Omental fat pad (tissue), 4 donors: ENCODE measurements around the gene GINS1. TPM values are rescaled to one million over a fixed set of nuclear protein-coding genes. Genes with fewer than 3 reads are reported as not detected.

Experiments
- ATAC-seq: fragments of 150-250 bp; one replicate; pipeline ENCODE4 v1.9.1; 2016; ENCODE audit warnings: mild to moderate bottlenecking, moderate library complexity; ENCODE audit not compliant: low FRiP score
- DNase-seq: peaks from one replicate; pipeline ENCODE4 v3.0.0-alpha.2; 2019; ENCODE audit warnings: low spot score
- CTCF ChIP-seq, 3 donors: fragments of 450-650 bp; IDR thresholded peaks; one replicate each; pipeline ENCODE4 v1.5.1; 2016 to 2017; ENCODE audit warnings: antibody characterized with exemption in 3 of 3, mild to moderate bottlenecking in 3 of 3, moderate library complexity in 2 of 3
- total RNA-seq, 4 donors: library from RNA; depleted of rRNA; stranded (reverse); fragments of >200 nt; gene quantifications; one replicate each; pipeline ENCODE4 v1.1.0, GENCODE V29; 2016

Gene GINS1
- total RNA-seq, 4 donors from 2014 or later = 0.13 to 1.1 (median 0.58) TPM

DNA sequence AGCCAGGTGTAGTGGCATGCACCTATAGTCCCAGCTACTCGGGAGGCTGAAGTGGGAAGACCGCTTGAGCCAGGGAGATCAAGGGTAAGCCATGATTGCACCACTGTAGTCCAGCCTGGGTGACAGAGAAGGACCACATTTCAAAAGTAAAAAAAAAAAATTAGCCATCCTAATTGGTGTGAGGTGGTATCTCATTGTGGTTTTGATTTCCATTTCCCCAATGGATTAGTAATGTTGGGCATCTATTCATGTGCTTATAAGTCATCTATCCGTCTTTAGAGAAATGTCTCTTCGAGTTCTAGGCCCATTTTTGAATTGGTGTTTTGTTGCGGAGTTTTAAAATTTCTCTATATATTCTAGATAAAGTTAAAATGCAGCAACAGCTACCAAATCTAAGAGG lies 38.5 kb upstream of the GINS1 start:
- DNase-seq (no peak), ATAC-seq (no peak)
- no peak for TF ChIP-seq CTCF (IDR thresholded peaks at IDR 0.05)

GRCh38 chr20:25369529-25369928 lies 37.9 kb upstream of the GINS1 start:
- TF ChIP-seq CTCF (IDR thresholded peaks at IDR 0.05) = no peak
- DNase-seq = no peak
- ATAC-seq = no peak

GRCh38 chr20:25369971-25370370 lies 37.5 kb upstream of the GINS1 start:
- no peak for TF ChIP-seq CTCF (IDR thresholded peaks at IDR 0.05)
- DNase-seq (no peak), ATAC-seq (no peak)

- no peak for ATAC-seq
- no peak for TF ChIP-seq CTCF (IDR thresholded peaks at IDR 0.05)
- no peak for DNase-seq
These were observed 34.7 kb upstream of the GINS1 start for GRCh38 chr20:25372584-25373336.

- DNase-seq (no peak), ATAC-seq (no peak)
- no peak for TF ChIP-seq CTCF (IDR thresholded peaks at IDR 0.05)
These were observed 32.6 kb upstream of the GINS1 start for GRCh38 chr20:25374842-25375241.

DNA sequence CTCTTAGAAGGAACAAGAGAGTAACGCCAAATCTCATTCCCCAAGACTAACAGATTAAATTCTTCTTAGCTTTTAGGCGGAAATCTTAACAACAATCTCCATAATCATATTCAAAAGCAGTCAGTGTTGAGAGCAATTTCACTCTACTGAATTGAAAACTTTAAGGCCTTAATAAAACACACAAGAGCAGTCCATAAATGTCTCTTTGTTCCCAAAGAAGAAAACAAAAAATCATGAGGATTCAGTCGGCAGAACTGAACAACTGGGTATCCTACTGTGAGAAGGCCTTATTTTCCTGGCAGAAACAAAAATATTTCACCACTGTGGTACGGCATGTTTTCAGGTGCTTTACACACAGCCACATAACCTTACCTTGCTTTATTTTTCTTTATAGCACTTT lies 31.2 kb upstream of the GINS1 start:
- TF ChIP-seq CTCF (IDR thresholded peaks at IDR 0.05) = no peak
- DNase-seq (no peak), ATAC-seq (no peak)

- ATAC-seq (no peak), DNase-seq (no peak)
- no peak for TF ChIP-seq CTCF (IDR thresholded peaks at IDR 0.05)
These were observed 30.6 kb upstream of the GINS1 start for GRCh38 chr20:25376886-25377285.
